Progenitor cell of endocrine pancreas (in vitro differentiated cells): Measurements from ENCODE around the gene TINAG. TPM values are rescaled to one million over a fixed set of nuclear protein-coding genes. Genes with fewer than 3 reads are reported as not detected.

ENCODE experiments used
- DNase-seq: peaks from one replicate; pipeline ENCODE4 v3.0.0; 2021; ENCODE audit warnings: low spot score; ENCODE audit not compliant: unreplicated experiment
- H3K27ac Mint-ChIP-seq: 2 replicates; pipeline ENCODE4 v1.8.0; 2021; ENCODE audit warnings: mild to moderate bottlenecking, moderate library complexity, mixed read lengths
- H3K27me3 Mint-ChIP-seq: 2 replicates; pipeline ENCODE4 v1.8.0; 2021; ENCODE audit warnings: mixed read lengths
- H3K36me3 Mint-ChIP-seq: 2 replicates; pipeline ENCODE4 v1.8.0; 2022; ENCODE audit warnings: mixed read lengths; ENCODE audit not compliant: insufficient read depth
- H3K4me1 Mint-ChIP-seq: 2 replicates; pipeline ENCODE4 v1.8.0; 2021; ENCODE audit warnings: low read depth, mixed read lengths
- H3K4me3 Mint-ChIP-seq: 2 replicates; pipeline ENCODE4 v1.8.0; 2021; ENCODE audit warnings: low read depth, mild to moderate bottlenecking, moderate library complexity, mixed read lengths
- H3K9me3 Mint-ChIP-seq: 2 replicates; pipeline ENCODE4 v1.8.0; 2021; ENCODE audit warnings: low read depth, mixed read lengths
- total RNA-seq: library from RNA; stranded (reverse); gene quantifications from 2 replicates; pipeline ENCODE4 v1.2.1, GENCODE V29; 2021
- TF ChIP-seq, protein P1 (sequence below): fragments of 200-600 bp; sonication (generic); IDR thresholded peaks from one replicate; pipeline ENCODE4 v1.5.0; 2021; ENCODE audit warnings: antibody characterized with exemption, mild to moderate bottlenecking; ENCODE audit not compliant: unreplicated experiment

Gene TINAG
- total RNA-seq, 1 donor from 2014 or later: not detected

DNA sequence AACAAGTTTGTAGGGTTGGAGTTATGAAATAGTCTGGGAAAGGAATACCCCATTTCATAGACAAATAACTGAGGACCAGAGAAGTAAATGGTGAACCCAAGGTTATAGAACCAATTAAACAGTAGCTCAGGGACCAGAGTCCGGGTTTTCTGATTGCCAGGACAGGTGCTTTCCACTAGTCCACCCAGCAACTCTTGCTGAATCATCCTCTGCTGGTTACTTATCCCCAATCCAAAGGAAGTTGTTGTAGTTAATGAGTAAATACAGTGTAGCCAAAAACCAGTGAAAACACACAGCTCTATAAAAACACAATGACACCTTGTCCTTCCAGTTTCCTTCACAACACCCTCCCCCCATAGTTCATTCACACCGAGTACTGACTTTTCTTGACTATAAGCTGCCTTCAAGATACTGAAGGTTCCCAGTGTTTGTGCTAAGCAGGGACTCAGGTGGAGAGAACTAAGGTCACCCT lies 766 bp upstream of the TINAG start:
- TF ChIP-seq, protein P1, sequence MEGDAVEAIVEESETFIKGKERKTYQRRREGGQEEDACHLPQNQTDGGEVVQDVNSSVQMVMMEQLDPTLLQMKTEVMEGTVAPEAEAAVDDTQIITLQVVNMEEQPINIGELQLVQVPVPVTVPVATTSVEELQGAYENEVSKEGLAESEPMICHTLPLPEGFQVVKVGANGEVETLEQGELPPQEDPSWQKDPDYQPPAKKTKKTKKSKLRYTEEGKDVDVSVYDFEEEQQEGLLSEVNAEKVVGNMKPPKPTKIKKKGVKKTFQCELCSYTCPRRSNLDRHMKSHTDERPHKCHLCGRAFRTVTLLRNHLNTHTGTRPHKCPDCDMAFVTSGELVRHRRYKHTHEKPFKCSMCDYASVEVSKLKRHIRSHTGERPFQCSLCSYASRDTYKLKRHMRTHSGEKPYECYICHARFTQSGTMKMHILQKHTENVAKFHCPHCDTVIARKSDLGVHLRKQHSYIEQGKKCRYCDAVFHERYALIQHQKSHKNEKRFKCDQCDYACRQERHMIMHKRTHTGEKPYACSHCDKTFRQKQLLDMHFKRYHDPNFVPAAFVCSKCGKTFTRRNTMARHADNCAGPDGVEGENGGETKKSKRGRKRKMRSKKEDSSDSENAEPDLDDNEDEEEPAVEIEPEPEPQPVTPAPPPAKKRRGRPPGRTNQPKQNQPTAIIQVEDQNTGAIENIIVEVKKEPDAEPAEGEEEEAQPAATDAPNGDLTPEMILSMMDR: no peak
- no peak for DNase-seq
- Mint-ChIP-seq H3K4me1 (peaks cover 12% of the 10 kb centered on the region), H3K27ac (peak overlapping the region; percentile 22), H3K4me3 (no peak overlapping the region), H3K36me3 (no peaks in the 10 kb centered on the region), H3K9me3 (no peaks in the 10 kb centered on the region), H3K27me3 (no peaks in the 10 kb centered on the region)

DNA sequence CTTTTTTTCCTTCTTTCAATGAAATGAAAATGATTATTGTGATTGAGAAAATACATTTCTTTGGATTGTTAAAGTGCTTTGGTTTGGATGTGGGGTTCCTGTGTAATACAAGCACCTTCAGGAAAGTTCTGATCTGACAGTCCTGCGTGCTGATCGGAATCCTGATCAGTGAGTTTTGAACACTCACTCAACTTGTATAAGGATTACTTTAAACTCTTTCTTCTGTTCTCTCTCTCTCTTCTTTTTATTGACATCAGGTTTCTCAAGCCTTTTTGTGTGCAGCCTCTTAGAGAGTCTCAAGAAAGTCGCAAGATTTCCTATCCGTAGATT lies 710 bp downstream of the TINAG start:
- DNase-seq: no peak
- no peaks in the 10 kb centered on the region for H3K9me3 Mint-ChIP-seq
- H3K4me1 Mint-ChIP-seq: peaks cover 12% of the 10 kb centered on the region
- H3K27me3 Mint-ChIP-seq: no peaks in the 10 kb centered on the region
- H3K27ac Mint-ChIP-seq: no peak overlapping the region
- H3K36me3 Mint-ChIP-seq: no peaks in the 10 kb centered on the region
- no peak overlapping the region for H3K4me3 Mint-ChIP-seq
- TF ChIP-seq, protein P1: no peak

DNA sequence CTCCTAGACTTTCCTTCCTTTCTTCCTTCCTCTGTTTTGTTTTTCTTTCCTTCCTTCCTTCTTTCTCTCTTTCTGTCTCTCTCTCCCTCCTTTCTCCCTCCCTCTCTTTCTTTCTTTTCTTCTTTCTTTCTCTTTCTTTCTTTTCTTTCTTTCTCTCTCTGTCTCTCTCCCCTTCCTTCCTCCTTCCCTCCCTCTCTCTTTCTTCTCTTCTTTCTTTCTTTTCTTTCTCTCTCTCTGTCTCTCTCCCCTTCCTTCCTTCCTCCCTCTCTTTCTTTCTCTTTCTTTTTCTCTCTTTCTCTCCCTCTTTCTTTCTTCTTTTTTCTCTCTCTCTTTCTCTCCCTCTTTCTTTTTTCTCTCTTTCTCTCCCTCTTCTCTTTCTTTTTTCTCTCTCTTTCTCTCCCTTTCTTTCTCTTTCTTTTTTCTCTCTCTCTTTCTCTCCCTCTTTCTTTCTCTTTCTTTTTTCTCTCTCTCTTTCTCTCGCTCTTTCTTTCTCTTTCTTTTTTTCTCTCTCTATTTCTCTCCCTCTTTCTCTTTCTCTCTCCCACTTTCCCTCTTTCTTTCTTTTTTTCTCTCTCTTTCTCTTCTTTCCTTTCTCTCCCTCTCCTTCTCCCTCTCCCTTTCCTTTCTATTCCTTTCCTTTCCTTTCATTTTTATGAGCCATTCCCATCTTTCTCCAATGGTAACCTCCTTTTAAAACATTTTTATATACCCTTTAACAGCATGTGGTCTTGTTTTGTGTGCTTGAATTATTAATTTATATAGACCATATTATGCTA lies 2.3 kb downstream of the TINAG start:
- no peaks in the 10 kb centered on the region for H3K9me3 Mint-ChIP-seq
- TF ChIP-seq, protein P1: no peak
- no peaks in the 10 kb centered on the region for H3K36me3 Mint-ChIP-seq
- H3K27ac Mint-ChIP-seq: no peak overlapping the region
- peaks cover 12% of the 10 kb centered on the region for H3K4me1 Mint-ChIP-seq
- no peak overlapping the region for H3K4me3 Mint-ChIP-seq
- H3K27me3 Mint-ChIP-seq: no peaks in the 10 kb centered on the region
- DNase-seq: no peak

DNA sequence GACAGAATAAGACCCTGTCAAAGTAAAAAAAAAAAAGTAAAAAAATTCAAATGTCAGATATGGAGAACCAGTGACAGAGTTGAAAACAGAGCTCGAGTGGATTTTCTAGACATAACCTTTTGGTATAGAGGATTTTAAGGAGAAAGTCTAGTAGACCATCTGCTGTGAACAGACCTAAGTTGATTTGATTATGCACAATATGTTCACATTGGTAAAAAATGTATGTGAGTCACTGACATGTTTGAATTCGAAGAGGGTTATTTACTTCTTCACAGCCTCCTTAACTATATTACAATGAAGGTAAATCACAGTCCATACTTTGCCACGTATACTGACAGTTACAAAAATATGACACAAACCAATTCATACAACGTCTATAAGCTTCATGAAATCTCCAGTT lies 7.4 kb downstream of the TINAG start:
- no peaks in the 10 kb centered on the region for H3K27me3 Mint-ChIP-seq
- DNase-seq: no peak
- TF ChIP-seq, protein P1: no peak
- no peak overlapping the region for H3K27ac Mint-ChIP-seq
- H3K9me3 Mint-ChIP-seq: no peaks in the 10 kb centered on the region
- H3K4me3 Mint-ChIP-seq: no peak overlapping the region
- no peaks in the 10 kb centered on the region for H3K4me1 Mint-ChIP-seq
- no peaks in the 10 kb centered on the region for H3K36me3 Mint-ChIP-seq

DNA sequence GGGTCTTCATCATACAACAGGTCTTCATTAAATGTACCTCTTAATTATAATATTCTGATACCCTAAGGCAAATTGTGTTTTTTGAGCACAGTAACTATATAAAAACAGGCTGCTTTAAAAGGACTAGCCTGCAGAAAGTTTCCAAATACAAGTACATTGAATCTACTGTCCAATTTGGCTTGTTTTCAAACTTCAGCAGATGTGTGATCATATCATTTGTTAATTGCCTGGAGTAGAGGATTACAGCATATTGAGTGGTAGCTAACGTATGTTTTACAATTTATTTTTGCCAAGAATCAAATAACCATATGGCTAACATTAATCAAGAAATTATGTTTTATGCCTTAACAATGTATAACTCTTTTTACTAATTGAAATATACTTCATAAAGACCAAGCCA lies 12.6 kb downstream of the TINAG start:
- Mint-ChIP-seq H3K9me3 (no peaks in the 10 kb centered on the region), H3K4me1 (no peaks in the 10 kb centered on the region), H3K36me3 (no peaks in the 10 kb centered on the region), H3K27ac (no peak overlapping the region), H3K27me3 (no peaks in the 10 kb centered on the region), H3K4me3 (no peak overlapping the region)
- TF ChIP-seq, protein P1: no peak
- no peak for DNase-seq
